ENCODE measurements around the gene IQCK.

The IQCK gene

DNA sequence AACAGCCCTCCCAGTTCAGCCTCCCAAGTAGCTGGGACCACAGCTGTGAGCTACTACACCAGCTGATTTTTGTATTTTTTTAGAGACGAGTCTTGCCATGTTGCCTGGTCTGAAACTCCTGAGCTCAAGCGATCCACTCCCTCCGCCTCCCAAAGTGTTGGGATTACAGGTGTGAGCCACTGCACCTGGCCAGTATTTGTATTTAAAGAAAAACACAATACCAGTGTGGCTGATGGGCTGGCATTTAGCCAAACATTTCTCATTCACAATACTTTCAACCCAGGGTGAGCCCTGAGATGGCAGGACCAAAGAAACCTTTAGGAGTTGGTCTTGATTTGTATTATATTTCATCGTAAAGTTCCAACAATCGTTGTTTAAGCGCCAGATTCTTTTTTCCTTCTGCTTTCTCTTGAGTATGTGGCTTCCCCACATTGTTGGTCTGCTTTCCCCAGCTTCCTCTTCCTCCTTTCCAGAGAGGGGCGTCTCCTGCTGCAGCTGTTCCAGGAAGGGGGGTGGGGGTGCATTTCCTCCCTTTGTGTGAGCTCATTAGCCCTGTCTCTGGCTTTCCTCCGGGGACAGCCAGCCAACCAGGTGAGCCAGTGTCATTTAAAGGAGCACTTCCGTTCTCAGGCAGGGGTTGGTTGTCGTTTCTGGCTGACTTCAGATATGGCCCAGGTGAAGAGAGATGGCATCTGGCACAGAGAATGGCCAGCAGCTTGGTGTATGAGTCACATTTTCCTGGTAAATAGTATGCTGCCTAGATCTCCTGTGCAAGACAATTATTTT is 86.7 kb downstream of the IQCK start:
- no peak for DNase-seq (ENCODE audit: low read depth in 2 of 2)

DNA sequence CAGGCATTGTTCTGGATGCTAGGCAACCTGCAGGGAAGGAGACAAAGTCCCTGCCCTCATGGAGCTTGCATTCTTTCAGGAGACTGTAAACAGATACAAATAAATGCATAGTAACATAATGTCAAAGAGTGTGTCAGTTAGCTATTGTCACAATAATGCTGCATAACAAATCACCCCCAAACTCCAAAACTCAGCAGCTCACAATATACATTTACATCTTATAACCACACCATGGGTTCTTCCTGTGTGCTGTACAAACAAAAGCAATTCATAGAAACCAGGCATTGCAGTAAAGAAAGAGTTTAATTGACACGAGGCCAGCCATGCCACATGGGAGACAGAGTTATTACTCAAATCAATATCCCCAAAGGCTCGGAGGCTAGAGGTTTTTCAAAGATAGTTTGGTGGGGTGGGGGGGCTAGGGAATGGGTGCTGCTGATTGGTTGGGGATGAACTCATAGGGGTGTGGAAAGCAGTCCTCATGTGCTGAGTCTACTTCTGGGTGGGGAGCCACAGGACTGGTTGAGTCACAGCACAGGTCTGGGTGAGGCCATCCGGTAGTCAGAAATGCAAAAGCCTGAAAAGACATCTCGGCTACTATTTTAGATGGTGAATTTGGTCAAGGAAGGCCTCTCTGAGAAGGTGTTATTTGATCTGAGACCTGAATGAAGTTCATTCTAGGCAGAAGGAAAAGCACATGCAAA is 87.5 kb downstream of the IQCK start:
- no peak for DNase-seq (ENCODE audit: low read depth in 2 of 2)

DNA sequence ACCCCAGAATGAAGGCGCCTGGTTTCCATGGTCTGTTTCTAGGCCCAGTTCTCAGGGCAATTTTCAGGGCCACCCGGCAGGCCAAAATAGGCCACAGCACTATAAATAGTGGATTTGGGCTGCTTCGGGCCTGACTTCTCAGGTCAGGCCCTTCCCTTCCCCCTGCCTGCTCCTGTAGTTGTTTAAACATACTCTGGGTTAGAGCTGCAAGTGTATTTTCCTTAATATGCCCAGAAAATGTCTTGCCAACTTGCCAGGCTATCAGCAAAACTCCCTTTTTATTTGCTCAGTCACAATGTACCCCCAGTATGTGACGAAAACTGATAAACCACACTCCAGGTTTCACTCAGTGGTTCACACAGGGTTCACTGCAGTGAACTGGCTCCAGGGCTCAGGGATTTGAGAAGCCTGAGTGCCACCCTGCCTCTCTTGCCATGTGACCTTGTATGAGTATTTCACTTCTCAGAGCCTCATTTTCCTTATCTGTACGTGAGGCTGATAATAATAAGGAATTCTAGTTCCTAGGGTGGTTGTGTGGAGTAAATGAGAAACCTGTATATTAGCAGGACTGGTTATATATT is 90.1 kb downstream of the IQCK start:
- no peak for DNase-seq (ENCODE audit: low read depth in 2 of 2)

DNA sequence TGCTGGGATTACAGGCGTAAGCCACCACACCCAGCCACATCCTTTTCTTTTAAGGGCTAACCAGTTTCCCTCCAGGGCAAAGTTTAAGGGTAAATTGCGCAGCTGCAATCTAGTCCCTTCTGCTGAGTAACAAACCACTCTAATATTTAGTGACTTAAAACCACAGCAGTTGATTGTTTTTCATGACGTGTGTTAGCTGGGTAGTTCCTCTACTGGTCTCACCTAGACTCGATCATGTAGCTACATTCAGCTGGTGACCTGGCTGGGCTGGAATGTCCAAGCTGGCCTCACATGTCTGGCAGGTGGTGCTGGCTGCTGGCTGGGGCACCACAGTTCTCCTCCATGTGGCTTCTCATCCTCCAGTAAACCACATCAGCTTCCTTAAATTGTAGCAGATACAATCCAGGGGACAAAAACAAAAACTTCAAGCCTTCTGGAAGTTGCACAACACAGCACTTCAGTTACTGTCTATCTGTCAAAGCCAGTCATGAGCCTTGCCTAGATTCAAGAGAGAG is 91.1 kb downstream of the IQCK start:
- no peak for DNase-seq (ENCODE audit: low read depth in 2 of 2)

DNA sequence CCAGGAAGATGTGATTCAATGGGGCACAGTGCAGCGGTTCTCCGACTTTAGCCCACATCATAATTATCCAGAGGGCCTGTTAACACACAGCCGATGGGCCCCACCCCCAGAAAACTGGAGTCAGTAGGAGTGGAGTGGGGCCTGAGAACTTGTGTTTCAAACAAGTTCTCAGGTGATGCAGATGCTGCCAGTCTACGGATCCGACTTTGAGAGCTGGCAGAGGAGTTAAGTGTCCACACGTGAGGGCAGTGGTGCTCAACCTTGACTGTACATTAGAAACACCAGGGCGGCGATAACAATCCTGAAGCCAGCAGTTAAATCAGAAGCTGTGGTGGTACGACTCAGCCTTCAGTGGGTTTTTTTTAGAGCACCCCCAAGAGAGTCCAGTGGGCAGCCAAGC is 91.6 kb downstream of the IQCK start:
- no peak for DNase-seq (ENCODE audit: low read depth in 2 of 2)

DNA sequence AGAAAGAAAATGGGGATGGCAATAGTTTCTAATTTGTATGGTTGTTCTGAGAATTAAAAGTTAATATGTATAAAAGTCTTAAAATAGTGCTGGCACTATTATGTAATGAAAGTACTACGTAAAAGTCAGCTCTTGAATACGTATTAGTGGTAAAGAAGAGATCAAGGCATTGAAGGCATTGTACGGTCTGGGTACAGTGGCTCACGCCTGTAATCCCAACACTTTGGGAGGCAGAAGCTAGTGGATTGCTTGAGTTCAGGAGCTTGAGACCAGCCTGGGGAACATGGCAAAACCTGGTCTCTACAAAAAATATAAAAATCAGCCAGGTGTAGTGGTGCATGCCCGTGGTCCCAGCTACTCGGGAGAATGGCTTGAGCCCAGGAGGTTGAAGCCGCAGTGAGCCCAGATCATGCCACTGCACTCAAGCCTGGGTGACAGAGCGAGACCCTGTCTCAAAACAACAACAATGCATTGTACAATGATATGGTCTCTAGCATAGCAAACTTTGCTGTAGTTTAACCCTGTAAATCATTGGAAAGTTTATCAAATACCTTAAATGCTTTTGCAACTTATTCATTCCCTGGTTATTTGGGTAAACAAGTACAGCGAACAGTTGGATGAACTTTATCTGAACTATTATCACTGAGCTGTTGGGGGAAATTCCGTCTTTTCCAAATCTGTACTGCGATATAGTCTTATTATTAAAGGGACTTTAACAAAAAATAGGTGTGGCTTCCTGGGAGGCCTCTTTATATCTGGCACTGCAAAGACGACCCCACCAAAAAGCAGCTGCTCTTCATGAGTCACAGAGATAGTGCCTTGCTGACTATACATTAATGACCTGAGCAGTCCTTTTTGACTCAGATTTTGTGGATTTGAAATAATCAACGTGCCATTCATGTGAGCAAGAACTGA is 93.0 kb downstream of the IQCK start:
- DNase-seq (ENCODE audit: low read depth in 2 of 2): no peak

DNA sequence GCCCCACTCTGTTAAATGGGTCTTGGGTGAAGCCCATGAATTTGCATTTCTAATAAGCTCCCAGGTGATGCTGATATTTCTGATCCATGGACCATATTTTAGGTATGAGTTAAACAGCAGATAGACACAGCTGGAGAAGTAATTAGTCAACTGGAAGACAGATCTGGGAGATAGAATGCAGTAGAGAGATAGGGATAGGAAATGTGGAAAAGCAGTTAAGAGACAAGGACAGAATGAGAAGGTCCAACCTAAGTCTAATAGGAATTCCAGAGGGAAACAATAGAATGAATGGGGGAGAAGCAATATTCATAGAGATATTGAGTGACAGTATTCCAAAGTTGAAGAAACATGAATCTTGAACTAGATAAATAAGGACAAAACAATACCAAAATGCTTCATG is 94.9 kb downstream of the IQCK start:
- DNase-seq (ENCODE audit: low read depth in 2 of 2): no peak

DNA sequence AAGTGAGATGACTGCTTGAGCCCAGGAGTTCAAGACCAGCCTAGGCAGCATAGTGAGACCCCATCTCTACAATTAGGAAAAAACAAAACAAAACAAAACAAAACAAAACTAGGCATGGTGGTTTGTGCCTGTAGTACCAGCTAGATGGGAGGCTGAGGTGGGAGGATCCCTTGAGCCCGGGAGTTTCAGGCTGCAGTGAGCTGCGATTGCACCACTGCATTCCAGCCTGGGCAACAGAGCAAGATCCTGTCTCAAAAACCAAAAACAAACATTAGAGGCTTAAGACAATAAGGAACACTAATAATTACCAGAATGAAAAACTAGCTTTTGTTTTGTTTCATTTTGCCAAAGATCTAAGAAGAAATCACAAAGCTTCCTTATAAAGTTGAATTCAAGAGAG is 97.3 kb downstream of the IQCK start:
- no peak for DNase-seq (ENCODE audit: low read depth in 2 of 2)

DNA sequence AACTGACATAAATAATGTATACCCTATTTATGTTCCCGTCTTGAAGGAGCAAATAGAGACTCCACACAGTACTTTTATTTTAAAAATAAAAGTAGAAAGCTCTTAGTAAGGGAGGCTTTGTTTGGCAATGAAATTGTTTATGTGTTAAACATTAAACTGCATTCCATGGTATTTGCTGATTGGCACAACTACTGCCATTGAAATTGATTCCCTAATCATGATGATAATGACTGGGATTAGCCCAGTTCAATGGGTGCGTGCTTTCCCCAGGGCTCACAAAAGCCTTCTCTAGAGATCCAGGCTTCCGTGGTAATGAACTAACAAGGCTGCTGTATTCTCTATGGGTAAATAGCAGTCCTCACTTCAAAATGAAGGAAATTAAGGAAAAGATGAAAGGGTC is 99.1 kb downstream of the IQCK start:
- DNase-seq (ENCODE audit: low read depth in 2 of 2): no peak

DNA sequence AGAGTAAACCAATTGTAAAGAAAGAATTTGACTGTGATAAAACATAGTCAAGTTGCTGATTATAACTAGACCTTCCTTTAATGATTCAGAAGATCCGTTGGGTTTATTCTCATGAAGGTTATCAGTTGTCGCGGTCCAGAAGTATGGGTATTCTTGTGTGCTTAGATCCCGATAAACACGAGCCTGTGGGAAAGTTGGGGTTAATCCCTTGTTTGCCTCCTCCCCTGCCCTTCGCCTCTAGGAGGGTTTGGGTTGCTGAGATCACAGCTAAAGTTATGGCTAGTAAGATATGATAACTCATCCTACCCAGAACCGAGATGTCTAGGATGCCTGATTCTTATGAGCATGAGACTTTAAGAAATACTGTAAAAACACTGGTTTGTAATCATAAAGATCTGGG is 99.8 kb downstream of the IQCK start:
- no peak for DNase-seq (ENCODE audit: low read depth in 2 of 2)

DNA sequence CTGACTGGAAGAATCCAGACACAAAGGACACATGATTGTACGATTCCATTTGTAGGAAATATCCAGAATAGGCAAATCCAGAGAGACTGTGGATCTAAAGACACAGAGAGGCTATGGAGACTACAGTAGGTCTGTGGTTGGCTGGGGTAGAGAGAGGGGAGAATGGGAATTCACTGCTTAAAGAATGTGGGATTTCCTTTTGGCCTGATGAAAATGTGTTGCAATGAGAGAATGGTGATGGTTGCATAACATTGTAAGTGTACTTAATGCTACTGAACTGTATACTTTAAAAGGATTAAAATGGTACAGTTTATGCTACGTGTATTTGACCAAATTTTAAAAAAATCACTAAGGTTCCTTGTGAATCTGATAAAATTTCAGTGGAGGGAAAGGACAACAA is 104.5 kb downstream of the IQCK start:
- DNase-seq (ENCODE audit: low read depth in 2 of 2): no peak

DNA sequence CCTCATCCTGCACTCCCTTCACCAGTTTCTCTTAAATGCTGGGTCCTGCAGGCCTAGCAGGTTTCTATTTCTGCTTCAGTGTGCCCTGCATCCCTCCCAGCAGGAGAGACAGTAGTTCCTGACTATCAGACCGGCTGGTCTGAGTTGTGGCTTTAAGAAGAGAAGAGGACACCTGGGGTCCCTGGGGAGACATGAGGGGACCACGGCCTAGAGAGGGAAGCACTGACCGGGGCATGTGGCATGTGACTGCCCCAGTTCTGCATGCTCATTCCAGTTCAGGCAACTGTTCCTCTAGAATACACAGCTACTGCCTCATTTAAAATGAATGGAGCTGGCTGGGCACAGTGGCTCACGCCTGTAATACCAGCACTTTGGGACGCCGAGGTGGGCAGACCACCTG is 105.3 kb downstream of the IQCK start:
- DNase-seq (ENCODE audit: low read depth in 2 of 2): no peak

DNA sequence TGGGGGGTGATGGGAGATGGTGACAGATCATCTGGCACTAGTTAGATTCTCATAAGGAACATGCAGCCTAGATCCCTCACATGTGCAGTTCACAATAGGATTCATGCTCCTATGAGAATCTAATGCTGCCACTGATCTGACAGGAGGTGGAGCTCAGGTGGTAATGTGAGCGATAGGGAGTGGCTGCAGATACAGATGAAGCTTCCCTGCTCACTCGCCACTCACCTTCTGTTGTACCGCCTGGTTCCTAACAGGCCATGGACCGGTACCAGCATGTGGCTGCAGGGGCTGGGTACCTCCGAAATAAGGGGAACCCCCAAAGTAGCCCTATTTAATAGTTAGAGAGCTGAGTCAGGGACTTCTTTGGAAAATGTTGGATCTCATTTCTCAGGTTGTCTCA is 106.1 kb downstream of the IQCK start:
- DNase-seq (ENCODE audit: low read depth in 2 of 2): no peak

DNA sequence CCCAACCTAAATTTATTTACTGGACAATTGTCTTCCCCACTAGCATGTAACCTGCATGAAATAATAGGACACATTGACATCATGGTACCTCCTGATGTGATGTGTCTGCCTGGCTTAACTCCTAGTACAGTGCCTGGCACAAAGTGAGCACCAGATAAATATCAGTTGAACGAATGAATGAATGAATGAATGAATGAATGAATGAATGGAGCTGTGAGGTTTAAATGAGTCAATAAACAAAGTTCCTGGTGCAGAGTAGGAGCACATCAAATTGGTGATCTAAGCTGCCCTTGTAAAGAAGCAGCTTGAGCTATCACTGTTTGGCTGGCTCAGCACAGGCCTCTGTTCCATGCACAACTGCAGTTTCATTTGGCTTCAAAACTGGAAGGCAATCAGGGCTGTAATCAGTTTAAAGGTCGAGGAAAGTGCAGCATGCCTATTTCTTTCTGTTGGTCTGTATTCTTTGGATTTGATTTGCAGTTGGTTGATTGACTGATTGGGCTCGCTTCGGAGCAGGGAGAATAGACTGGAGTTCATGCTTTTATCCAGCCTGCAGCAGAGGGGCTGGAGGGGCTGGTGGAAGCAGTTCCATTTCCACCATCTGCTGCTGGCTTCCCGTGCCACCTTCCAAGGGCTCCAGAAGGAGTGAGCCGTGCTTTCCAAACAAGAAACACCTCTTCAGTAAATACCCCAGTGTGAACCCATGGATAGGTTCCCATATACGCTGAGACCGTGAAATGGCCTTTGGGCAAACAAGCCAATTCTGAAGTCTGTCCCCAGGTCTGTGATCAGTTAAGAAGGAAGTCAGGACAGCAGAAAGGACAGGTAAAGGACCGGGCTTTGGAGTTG is 112.0 kb downstream of the IQCK start:
- DNase-seq (ENCODE audit: low read depth in 2 of 2): no peak

DNA sequence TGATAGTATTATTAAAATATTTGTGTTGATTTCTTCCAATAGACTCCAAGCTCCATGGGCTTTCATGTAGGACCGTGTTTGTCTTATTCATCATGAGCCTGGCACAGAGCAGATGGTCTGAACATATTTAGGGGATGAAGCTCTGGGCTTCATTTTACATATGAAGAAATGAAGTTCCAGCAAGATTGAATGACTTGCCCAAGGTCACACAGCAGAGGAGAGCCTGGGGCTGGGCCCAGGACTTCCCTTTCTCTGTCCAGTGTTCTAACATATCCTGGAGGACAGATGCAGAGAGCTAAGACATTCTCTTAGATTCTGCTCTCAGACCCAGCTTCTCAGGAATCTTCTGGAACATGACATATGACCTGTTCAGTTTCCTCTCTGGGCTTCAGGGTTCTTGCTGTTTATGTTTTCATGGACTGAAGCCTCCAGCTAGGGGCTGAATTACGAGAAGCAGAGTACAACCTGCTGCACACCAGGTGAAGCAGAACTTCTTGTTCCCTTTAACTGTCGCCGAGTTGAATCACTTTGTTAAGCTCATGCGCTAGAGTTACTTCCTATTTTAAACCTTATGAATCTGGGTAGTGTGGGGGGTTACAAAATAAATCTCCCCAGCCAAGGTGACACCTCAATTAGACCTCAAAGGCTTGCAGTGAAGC is 113.0 kb downstream of the IQCK start:
- DNase-seq (ENCODE audit: low read depth in 2 of 2): no peak

DNA sequence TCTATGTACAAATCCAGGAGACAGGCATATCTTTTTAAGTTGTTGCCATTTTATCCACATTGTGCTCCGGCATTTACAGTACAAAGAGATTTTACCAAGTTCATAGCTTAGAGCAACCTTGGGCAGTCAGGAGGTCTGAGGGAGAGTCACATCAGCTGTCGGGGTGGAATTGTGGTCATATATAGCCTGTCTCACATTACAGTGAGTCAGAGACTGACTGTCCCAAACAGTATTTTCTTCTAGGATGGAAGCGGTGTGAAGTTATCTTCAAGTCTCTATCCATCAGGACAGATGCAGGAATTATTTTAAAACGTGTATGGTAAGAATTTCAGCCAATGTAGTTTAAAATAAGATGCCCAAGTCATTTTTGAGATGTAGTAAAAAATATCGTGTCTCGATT is 113.6 kb downstream of the IQCK start:
- DNase-seq (ENCODE audit: low read depth in 2 of 2): no peak

DNA sequence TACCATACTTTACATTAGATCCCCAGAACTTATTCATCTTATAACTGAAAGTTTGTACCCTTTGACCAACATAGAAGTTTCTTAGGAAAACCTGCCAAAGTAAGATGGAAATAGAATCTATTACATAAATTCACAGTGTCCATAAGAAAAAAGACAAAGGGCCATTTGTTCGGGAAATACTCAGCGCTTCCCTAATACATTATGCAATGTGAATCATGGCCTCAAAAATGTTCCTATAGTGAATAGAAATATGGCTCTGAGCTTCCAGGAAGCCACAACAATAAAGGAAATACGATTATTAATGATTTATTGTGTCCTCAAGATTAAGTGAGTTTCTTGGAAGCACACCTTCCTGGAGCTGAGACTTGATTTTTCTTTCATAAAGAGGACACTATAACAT is 115.1 kb downstream of the IQCK start:
- no peak for DNase-seq (ENCODE audit: low read depth in 2 of 2)

DNA sequence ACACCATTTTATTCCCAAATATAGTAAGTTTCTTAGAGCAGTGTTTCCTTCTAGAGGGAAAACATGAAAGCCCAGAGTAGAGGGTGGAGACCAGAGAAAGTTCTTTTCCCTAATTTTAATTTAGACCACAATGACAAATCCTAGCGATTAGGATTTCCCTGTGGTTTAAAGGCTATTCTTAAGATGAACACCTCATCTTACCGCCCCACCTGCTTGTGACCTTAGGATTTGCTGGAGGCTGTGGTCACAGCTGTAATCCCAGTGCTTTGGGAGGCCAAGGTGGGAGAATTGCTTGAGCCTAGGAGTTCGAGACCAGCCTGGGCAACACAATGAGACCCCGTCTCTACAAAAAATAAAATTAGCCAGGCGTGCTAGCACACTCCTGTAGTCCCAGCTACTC is 115.5 kb downstream of the IQCK start:
- no peak for DNase-seq (ENCODE audit: low read depth in 2 of 2)

DNA sequence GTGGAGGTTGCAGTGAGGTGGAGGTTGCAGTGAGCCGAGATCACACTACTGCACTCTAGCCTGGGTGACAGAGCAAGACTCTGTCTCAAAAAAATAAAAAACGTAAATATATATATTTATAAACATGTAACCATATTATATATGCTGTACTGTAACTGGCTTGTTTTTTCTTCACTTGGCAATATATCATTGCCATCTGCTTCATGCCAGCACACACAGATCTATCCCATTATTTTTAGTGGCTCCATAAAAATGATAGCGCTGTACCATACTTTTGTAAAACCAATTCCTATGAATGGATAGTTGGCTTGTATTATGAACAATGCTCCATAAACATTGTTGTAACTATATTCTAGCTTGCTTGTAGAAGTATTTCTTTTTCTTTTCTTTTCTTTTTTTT is 117.1 kb downstream of the IQCK start:
- no peak for DNase-seq (ENCODE audit: low read depth in 2 of 2)

DNA sequence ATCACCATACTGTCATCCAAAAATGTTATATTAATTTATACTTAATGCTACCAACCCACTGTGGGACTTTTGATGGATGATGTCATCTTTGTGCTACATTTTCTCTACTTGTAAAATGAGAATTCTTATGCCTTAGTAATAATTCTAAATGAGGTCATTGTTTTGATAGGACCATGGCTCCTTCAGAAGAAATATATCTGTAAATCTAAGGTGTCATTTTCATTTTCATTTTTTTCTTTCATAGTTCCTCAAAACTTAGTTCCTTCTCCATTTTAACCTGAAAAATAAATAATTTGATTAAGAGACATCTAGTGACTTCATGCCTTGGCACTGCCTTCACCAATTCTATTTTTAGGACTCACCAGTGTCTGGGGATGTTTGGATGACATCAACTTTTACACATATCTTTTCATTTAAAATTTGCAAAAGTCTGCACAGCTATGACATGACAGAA is 117.9 kb downstream of the IQCK start:
- DNase-seq (ENCODE audit: low read depth in 2 of 2): no peak
